Suprapubic skin (tissue), 4 donors: ENCODE measurements around the gene SPOCK1. TPM values are rescaled to one million over a fixed set of nuclear protein-coding genes. Genes with fewer than 3 reads are reported as not detected.

Experiments
- DNase-seq, 2 donors: peaks; one replicate each; pipeline ENCODE4 v3.0.0-alpha.2; 2019; ENCODE audit warnings: low spot score in 2 of 2
- H3K27ac ChIP-seq: fragments of 200-600 bp; sonication (generic); one replicate; pipeline ENCODE4 v1.5.1; 2019
- H3K27me3 ChIP-seq: fragments of 200-600 bp; sonication (generic); one replicate; pipeline ENCODE4 v1.5.1; 2019
- H3K36me3 ChIP-seq: fragments of 200-600 bp; sonication (generic); one replicate; pipeline ENCODE4 v1.5.1; 2019
- H3K4me1 ChIP-seq: fragments of 200-600 bp; sonication (generic); one replicate; pipeline ENCODE4 v1.5.1; 2019
- H3K4me3 ChIP-seq: fragments of 200-600 bp; sonication (generic); one replicate; pipeline ENCODE4 v1.5.1; 2019; ENCODE audit warnings: mild to moderate bottlenecking
- H3K9me3 ChIP-seq: fragments of 200-600 bp; sonication (generic); one replicate; pipeline ENCODE4 v1.5.1; 2019
- EP300 ChIP-seq: sonication (generic); formaldehyde crosslinking; IDR thresholded peaks from one replicate; pipeline ENCODE4 v1.6.1; 2017; ENCODE audit warnings: antibody characterized with exemption
- POLR2A ChIP-seq, 2 donors: fragments of 450-650 bp; IDR thresholded peaks; one replicate each; pipeline ENCODE4 v1.6.1; 2017; ENCODE audit warnings: antibody characterized with exemption in 2 of 2, mild to moderate bottlenecking in 2 of 2, moderate library complexity in 2 of 2
- POLR2AphosphoS5 ChIP-seq, 3 donors: sonication (generic); formaldehyde crosslinking; IDR thresholded peaks; one replicate each; pipeline ENCODE4 v1.6.1; 2017; ENCODE audit warnings: antibody characterized with exemption in 3 of 3
- WGBS: methylation state at CpG from one replicate; pipeline ENCODE4 v1.1.5; 2018; 5-methylcytosine and 5-hydroxymethylcytosine counted together
- total RNA-seq, 4 donors: library from RNA; depleted of rRNA; stranded (reverse); fragments of >200 nt; gene quantifications; one replicate each; pipeline ENCODE4 v1.1.0, GENCODE V29; 2016
- TF ChIP-seq, protein P1 (sequence below), 2 donors: fragments of 200-600 bp in 1 of 2; fragments of 450-650 bp in 1 of 2; sonication (generic) in 1 of 2; IDR thresholded peaks; one replicate each; pipeline ENCODE4 v1.5.1; 2016 to 2019; ENCODE audit warnings: antibody characterized with exemption in 2 of 2, mild to moderate bottlenecking in 1 of 2, moderate library complexity in 1 of 2

Gene SPOCK1
- total RNA-seq, 4 donors from 2014 or later, result 3.9 to 11.6 (median 5.4) TPM

DNA sequence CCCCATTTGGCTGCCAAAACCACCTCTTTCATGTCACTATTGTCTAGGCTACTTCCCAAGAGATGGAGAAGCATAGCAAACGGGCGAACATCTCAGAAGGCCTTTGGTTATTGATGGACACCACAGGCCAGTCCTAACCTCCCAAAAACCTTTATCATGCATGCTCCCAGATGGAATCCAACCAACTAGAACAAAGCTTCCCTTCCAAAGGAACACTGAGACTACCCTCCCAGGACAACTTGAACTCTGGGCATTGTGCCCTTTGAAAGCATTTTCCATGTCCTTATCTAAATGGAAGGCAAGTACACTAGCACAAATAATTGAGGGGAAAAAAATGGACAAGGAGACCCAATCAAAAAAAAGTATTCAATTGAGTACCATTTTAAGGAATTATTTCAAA lies 65.6 kb downstream of the SPOCK1 start:
- DNase-seq, result no peak
- Histone ChIP-seq H3K36me3 (no peaks in the 10 kb centered on the region), H3K9me3 (no peaks in the 10 kb centered on the region), H3K4me3 (no peak overlapping the region), H3K27ac (no peak overlapping the region), H3K4me1 (no peaks in the 10 kb centered on the region), H3K27me3 (no peaks in the 10 kb centered on the region)
- WGBS, result 89% methylated on average over 2 of the region's 2 CpGs
- TF ChIP-seq EP300 (no peak), POLR2AphosphoS5 (IDR thresholded peaks at IDR 0.05) (no peak)

GRCh38 chr5:137432376-137432775 lies 66.8 kb downstream of the SPOCK1 start:
- Histone ChIP-seq H3K4me3 (no peak overlapping the region), H3K36me3 (no peaks in the 10 kb centered on the region), H3K4me1 (no peaks in the 10 kb centered on the region)

DNA sequence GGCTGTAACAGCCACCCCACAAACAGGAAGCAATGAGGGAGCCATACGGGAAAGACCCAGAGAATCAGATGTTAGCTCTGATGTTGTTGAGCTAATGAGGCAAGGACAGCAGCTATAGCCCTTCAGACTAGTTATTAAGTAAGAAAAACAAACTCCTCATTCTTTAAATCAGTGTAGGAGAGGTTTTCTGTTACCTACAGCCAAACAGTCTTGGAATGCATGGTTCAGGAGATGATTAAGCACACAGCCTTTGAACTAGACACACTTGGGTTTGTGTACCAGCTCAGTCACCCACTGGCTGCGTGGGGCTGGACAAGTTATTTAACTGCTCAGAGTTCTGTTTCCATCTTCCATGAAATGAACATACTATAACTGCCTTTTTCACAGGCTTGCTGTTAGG lies 68.1 kb downstream of the SPOCK1 start:
- Histone ChIP-seq H3K4me3 (no peak overlapping the region), H3K4me1 (no peaks in the 10 kb centered on the region), H3K36me3 (no peaks in the 10 kb centered on the region), H3K27me3 (no peaks in the 10 kb centered on the region), H3K9me3 (no peaks in the 10 kb centered on the region), H3K27ac (no peak overlapping the region)
- DNase-seq, result no peak
- WGBS, result 38% methylated on average over 2 of the region's 2 CpGs
- no peak for TF ChIP-seq POLR2AphosphoS5 (IDR thresholded peaks at IDR 0.05)
- no peak for TF ChIP-seq POLR2A (IDR thresholded peaks at IDR 0.05)
- TF ChIP-seq EP300, result no peak
- TF ChIP-seq, protein P1, sequence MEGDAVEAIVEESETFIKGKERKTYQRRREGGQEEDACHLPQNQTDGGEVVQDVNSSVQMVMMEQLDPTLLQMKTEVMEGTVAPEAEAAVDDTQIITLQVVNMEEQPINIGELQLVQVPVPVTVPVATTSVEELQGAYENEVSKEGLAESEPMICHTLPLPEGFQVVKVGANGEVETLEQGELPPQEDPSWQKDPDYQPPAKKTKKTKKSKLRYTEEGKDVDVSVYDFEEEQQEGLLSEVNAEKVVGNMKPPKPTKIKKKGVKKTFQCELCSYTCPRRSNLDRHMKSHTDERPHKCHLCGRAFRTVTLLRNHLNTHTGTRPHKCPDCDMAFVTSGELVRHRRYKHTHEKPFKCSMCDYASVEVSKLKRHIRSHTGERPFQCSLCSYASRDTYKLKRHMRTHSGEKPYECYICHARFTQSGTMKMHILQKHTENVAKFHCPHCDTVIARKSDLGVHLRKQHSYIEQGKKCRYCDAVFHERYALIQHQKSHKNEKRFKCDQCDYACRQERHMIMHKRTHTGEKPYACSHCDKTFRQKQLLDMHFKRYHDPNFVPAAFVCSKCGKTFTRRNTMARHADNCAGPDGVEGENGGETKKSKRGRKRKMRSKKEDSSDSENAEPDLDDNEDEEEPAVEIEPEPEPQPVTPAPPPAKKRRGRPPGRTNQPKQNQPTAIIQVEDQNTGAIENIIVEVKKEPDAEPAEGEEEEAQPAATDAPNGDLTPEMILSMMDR (IDR thresholded peaks at IDR 0.05), result no peak

More at GRCh38 chr5:137432376-137432775, 66.8 kb downstream of the SPOCK1 start:
- Histone ChIP-seq H3K9me3 (no peaks in the 10 kb centered on the region), H3K27ac (no peak overlapping the region), H3K27me3 (no peaks in the 10 kb centered on the region)
- TF ChIP-seq POLR2AphosphoS5 (IDR thresholded peaks at IDR 0.05) (no peak), EP300 (no peak), POLR2A (IDR thresholded peaks at IDR 0.05) (no peak)
- TF ChIP-seq, protein P1 (IDR thresholded peaks at IDR 0.05), result no peak
- no peak for DNase-seq
- WGBS, result 35% methylated on average over 2 of the region's 2 CpGs

GRCh38 chr5:137415231-137415681 lies 83.9 kb downstream of the SPOCK1 start:
- H3K4me1 ChIP-seq, result no peaks in the 10 kb centered on the region
- WGBS, result 54% methylated on average over 2 of the region's 2 CpGs
- H3K4me3 ChIP-seq, result no peak overlapping the region
- no peak overlapping the region for H3K27ac ChIP-seq
- no peaks in the 10 kb centered on the region for H3K9me3 ChIP-seq
- no peak for DNase-seq
- H3K27me3 ChIP-seq, result no peaks in the 10 kb centered on the region
- no peak for TF ChIP-seq POLR2AphosphoS5 (IDR thresholded peaks at IDR 0.05)
- TF ChIP-seq EP300, result no peak
- TF ChIP-seq POLR2A (IDR thresholded peaks at IDR 0.05), result no peak
- TF ChIP-seq, protein P1 (IDR thresholded peaks at IDR 0.05), result no peak
- H3K36me3 ChIP-seq, result no peaks in the 10 kb centered on the region

DNA sequence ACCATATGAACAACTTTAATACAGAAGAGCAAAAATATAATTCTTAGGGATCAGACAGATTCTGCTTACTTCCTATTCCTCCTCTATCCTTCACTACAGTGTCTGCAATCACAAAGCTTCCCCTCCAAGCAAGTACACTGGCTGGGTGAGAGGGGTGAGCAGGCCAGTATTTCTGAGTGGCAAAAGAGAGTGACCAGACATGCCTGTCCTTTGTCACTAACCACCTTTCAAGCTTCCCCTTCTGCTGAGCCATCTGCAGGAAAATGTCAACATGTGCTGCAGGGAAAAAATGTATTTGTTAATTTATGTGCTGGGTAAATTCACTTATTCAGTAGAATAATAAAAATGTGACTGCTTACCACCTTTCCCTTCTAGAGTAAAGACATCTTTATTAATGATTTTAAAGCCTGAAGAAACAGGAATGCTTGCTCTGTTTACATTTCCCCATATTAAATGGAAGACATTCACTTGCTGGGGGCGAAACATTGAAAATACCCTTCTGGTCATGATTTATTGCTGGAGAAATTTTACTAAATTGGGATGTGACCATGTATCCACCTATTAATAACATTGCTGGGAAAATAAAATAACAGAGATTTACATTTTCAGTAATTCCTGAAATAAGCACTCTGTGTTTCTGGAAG lies 84.9 kb downstream of the SPOCK1 start:
- Histone ChIP-seq H3K9me3 (no peaks in the 10 kb centered on the region), H3K36me3 (no peaks in the 10 kb centered on the region), H3K27ac (no peak overlapping the region), H3K27me3 (no peaks in the 10 kb centered on the region), H3K4me3 (no peak overlapping the region), H3K4me1 (no peaks in the 10 kb centered on the region)
- TF ChIP-seq POLR2AphosphoS5 (IDR thresholded peaks at IDR 0.05), result no peak
- 35% methylated on average over 1 of the region's 1 CpG for WGBS
- no peak for DNase-seq

GRCh38 chr5:137412136-137412535 lies 87.0 kb downstream of the SPOCK1 start:
- Histone ChIP-seq H3K27ac (no peak overlapping the region), H3K4me1 (no peaks in the 10 kb centered on the region), H3K27me3 (no peaks in the 10 kb centered on the region), H3K4me3 (no peak overlapping the region), H3K9me3 (no peaks in the 10 kb centered on the region), H3K36me3 (no peaks in the 10 kb centered on the region)
- no peak for DNase-seq
- TF ChIP-seq POLR2AphosphoS5 (IDR thresholded peaks at IDR 0.05) (no peak), EP300 (no peak), POLR2A (IDR thresholded peaks at IDR 0.05) (no peak)
- TF ChIP-seq, protein P1 (IDR thresholded peaks at IDR 0.05), result no peak
- WGBS, result 88% methylated on average over 1 of the region's 1 CpG
